Epithelial cell of proximal tubule (primary cell): ENCODE results near the gene PLCXD3. TPM values are rescaled to one million over a fixed set of nuclear protein-coding genes. Genes with fewer than 3 reads are reported as not detected.
"Not testable (repeated sequence)": the region's sequence is repeated elsewhere in the genome, so short reads cannot be mapped to it uniquely, and the experiment has no call there.

Experiments
- DNase-seq: peaks from one replicate; pipeline ENCODE4 v3.0.0-alpha.2; 2011; ENCODE audit warnings: low read depth
- H3K4me3 ChIP-seq: 2 replicates; pipeline ENCODE4 v1.5.1; 2011; ENCODE audit warnings: low read depth, mild to moderate bottlenecking, low read length
- total RNA-seq: library from RNA; depleted of rRNA; stranded (reverse); fragments of >200 nt; gene quantifications from 2 replicates; pipeline ENCODE4 v1.2.3, GENCODE V29; 2015
- TF ChIP-seq, protein P1 (sequence below): conservative IDR thresholded peaks from 2 replicates; pipeline ENCODE4 v1.5.1; 2012; ENCODE audit warnings: low read depth, mild to moderate bottlenecking, low read length

The PLCXD3 gene
- total RNA-seq, 1 donor from 2014 or later, result 0.46 TPM

GRCh38 chr5:41334221-41334620 is 176.2 kb downstream of the PLCXD3 start:
- H3K4me3 ChIP-seq, result no peak overlapping the region
- TF ChIP-seq, protein P1, sequence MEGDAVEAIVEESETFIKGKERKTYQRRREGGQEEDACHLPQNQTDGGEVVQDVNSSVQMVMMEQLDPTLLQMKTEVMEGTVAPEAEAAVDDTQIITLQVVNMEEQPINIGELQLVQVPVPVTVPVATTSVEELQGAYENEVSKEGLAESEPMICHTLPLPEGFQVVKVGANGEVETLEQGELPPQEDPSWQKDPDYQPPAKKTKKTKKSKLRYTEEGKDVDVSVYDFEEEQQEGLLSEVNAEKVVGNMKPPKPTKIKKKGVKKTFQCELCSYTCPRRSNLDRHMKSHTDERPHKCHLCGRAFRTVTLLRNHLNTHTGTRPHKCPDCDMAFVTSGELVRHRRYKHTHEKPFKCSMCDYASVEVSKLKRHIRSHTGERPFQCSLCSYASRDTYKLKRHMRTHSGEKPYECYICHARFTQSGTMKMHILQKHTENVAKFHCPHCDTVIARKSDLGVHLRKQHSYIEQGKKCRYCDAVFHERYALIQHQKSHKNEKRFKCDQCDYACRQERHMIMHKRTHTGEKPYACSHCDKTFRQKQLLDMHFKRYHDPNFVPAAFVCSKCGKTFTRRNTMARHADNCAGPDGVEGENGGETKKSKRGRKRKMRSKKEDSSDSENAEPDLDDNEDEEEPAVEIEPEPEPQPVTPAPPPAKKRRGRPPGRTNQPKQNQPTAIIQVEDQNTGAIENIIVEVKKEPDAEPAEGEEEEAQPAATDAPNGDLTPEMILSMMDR, result no peak
- no peak for DNase-seq

DNA sequence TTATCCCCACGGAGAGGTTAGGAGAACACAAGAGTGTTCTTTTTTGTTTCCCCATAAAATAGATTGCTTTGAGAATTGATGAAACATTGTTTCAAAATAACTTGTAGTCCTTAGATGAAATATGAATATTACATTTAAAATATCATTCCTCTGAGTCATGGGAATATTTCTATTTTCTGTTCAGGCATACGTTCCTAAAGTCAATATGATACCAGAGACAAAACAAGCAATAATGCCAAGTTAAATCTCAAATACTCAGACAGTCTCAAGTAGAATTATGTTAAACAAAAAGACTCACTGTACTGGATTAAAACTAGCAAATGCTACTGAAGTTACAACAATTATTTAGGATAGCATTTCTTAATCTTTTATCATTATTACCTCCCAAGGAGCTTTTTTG is 185.3 kb downstream of the PLCXD3 start:
- no peak overlapping the region for H3K4me3 ChIP-seq
- TF ChIP-seq, protein P1, result no peak
- DNase-seq, result no peak

DNA sequence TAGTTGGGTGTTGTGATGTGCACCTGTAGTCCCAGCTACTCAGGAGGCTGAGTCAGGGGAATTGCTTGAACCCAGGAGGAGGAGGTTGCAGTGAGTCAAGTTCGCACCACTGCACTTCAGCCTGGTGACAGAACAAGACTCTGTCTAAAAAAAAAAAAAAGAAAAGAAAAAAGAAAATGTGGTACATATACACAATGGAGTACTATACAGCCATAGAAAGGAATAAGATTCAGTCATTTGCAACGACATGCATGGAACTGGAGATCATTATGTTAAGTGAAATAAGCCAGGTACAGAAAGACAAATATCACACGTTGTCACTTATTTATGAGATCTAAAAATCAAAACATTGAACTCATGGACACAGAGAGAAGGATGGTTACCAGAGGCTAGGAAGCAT is 187.6 kb downstream of the PLCXD3 start:
- H3K4me3 ChIP-seq, DNase-seq: not testable (repeated sequence)

DNA sequence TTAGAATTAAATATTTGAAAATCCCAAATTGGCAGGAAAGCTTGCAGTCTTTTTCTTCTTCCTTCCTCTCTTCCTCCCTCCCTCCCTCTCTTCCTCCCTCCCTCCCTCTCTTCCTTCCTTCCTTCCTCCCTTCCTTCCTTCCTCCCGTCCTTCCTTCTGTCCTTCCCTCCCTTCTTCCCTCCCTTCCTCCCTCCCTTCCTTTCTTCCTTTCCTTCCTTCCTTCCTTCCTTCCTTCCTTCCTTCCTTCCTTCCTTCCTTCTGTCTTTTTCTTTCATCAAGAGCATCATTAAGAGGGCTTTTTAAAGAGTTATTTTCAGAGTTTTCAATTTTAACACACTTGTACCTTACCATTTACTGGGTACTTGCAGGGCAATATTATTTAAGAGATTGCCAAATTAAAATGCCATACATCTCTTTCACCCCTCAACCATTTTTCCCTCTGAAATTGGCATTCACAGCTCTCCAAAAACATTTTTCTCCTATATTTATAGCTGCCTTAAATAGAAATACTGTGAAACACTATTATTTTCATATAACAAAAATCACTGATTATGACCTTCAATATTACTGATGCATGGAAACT is 197.8 kb downstream of the PLCXD3 start:
- no peak overlapping the region for H3K4me3 ChIP-seq
- no peak for DNase-seq
- TF ChIP-seq, protein P1, result no peak

GRCh38 chr5:41312066-41312465 is 198.3 kb downstream of the PLCXD3 start:
- TF ChIP-seq, protein P1, result no peak
- no peak overlapping the region for H3K4me3 ChIP-seq
- no peak for DNase-seq

DNA sequence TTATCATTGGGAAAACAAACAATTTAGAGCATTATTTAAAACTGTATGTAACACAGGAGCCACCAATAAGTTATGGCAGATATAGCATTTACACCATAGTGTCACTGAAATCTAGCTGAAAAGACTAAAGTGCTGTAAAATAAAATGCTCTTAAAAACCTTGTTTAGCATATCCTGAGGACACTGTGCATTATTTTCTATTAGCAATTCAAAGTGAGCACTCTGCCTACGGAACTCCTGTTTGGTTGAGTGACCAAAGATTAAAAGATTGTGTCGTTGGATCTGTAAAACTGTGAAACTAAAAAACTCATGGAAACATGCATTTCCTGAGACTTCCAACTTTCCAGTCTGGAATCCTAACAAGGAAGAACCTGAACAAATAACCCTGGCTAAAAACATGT is 201.1 kb downstream of the PLCXD3 start:
- H3K4me3 ChIP-seq, result no peak overlapping the region
- no peak for DNase-seq
- TF ChIP-seq, protein P1, result no peak

DNA sequence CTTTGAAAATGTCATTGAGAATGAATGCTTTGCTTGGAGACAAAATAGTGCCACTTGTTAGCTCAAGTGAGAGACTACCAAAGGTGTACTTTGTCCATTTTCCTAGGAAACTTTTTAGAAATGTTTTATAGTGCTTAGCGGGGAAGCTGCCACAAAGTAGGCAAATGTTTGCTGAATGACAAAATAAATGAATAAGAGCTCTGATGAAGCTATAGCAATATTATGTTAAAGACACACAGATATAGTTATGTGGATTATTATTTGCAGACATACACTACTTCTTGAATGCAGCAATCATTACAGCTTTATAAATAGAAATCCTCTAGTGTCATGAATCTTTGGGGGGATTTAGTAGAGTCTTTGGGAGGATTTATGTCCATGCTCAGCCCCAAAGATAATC is 204.4 kb downstream of the PLCXD3 start:
- no peak overlapping the region for H3K4me3 ChIP-seq
- DNase-seq, result no peak
- TF ChIP-seq, protein P1, result no peak
